Upper lobe of left lung (tissue), 4 donors: ENCODE results near the gene ONECUT3.

Experiments
- EP300 ChIP-seq, 4 donors: sonication (generic); formaldehyde crosslinking; IDR thresholded peaks; one replicate each; pipeline ENCODE4 v1.5.1; 2017; ENCODE audit warnings: antibody characterized with exemption in 4 of 4, control low read depth in 2 of 4
- POLR2A ChIP-seq, 4 donors: fragments of 450-650 bp; IDR thresholded peaks; one replicate each; pipeline ENCODE4 v1.5.1; 2016 to 2017; ENCODE audit warnings: antibody characterized with exemption in 4 of 4, mild to moderate bottlenecking in 2 of 4
- POLR2AphosphoS5 ChIP-seq, 2 donors: sonication (generic); formaldehyde crosslinking; IDR thresholded peaks; one replicate each; pipeline ENCODE4 v1.5.1; 2017; ENCODE audit warnings: antibody characterized with exemption in 2 of 2
- TF ChIP-seq, protein P1 (sequence below), 6 experiments: fragments of 450-650 bp in 4 of 6; fragments of 200-600 bp in 2 of 6; sonication (generic) in 2 of 6; IDR thresholded peaks; one replicate each; pipeline ENCODE4 v1.5.1; 2016 to 2019; ENCODE audit warnings: antibody characterized with exemption in 6 of 6

DNA sequence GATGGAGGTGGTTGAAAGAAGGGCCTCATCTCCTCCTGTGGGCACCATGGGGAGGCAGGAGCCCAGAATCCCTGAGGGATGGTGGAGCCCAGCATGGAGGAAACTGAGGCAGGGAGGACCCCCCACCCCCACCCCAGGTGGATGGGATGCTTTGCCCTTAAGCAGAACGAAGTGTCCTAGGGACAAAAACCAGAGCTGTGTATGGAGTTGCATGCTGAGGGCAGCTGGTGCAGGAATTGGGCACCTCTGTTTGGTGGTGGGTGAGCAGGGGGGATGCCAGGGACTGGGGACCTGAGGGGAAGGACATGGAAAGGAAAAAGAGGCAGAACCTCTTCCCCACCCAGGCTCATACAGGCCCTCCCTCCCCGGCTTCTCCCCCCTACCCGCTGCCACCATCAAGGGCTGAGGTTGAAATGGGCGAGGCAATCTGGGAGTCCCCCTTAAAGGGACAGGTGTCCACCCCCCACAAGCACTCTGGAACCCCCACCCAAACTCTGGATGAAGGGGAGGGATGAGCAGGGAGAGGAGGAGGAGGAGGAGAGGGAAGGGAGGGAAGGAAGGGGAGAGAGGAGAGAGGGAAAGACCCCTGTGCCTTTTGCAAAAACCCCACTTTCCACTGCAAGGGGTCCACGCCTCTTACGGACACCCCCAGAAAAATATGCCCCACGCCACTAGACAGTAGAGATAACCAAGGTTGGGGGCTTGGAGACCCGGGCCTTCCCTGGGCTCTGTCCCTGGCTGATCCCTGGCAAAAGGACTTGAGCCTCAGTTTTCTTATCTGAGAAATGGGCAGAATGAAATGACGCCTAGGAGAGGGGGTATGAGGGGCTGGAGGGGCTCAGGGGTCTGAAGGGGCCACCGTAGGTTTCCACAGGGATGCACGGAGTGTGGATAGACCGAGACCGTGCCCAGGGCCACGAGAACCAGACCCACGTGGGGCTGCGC is 5.9 kb downstream of the ONECUT3 start:
- TF ChIP-seq POLR2A (IDR thresholded peaks at IDR 0.05) (no peak), EP300 (IDR thresholded peaks at IDR 0.05) (no peak), POLR2AphosphoS5 (IDR thresholded peaks at IDR 0.05) (no peak)
- TF ChIP-seq, protein P1, sequence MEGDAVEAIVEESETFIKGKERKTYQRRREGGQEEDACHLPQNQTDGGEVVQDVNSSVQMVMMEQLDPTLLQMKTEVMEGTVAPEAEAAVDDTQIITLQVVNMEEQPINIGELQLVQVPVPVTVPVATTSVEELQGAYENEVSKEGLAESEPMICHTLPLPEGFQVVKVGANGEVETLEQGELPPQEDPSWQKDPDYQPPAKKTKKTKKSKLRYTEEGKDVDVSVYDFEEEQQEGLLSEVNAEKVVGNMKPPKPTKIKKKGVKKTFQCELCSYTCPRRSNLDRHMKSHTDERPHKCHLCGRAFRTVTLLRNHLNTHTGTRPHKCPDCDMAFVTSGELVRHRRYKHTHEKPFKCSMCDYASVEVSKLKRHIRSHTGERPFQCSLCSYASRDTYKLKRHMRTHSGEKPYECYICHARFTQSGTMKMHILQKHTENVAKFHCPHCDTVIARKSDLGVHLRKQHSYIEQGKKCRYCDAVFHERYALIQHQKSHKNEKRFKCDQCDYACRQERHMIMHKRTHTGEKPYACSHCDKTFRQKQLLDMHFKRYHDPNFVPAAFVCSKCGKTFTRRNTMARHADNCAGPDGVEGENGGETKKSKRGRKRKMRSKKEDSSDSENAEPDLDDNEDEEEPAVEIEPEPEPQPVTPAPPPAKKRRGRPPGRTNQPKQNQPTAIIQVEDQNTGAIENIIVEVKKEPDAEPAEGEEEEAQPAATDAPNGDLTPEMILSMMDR (IDR thresholded peaks at IDR 0.05) = no peak
